PC-3 (cell line): ENCODE measurements around the gene CSK. TPM values are rescaled to one million over a fixed set of nuclear protein-coding genes. Genes with fewer than 3 reads are reported as not detected.

ENCODE experiments used
- ATAC-seq: fragments of 200-7000 bp; cut with Tn5 transposase; 2 replicates; pipeline ENCODE4 v1.9.1; 2020; ENCODE audit warnings: mild to moderate bottlenecking, moderate library complexity
- BruUV-seq: library from RNA; stranded (reverse); fragments of 400-500 nt; replicated peaks from 2 replicates; lab custom pipeline; 2021; lab: Mats Ljungman, UMichigan
- CTCF ChIA-PET: fragments of 300-600 bp; sonication (Branson Sonifier 250); formaldehyde crosslinking; loops from one replicate; lab custom pipeline; 2022; ENCODE audit warnings: antibody characterized with exemption; lab: Charles Lee
- POLR2A ChIA-PET: fragments of 300-600 bp; sonication (Branson Sonifier 250); formaldehyde crosslinking; loops from one replicate; lab custom pipeline; 2022; ENCODE audit warnings: antibody characterized with exemption; ENCODE audit not compliant: unreplicated experiment; lab: Charles Lee
- DNase-seq: peaks from one replicate; pipeline ENCODE4 v3.0.0-alpha.2; 2015
- H2AFZ ChIP-seq: fragments of 300-600 bp; sonication (generic); 2 replicates; pipeline ENCODE4 v1.6.0; 2016; ENCODE audit warnings: antibody characterized with exemption, low read length
- H3F3A ChIP-seq: fragments of 300-600 bp; sonication (generic); one replicate; pipeline ENCODE4 v1.6.0; 2017; ENCODE audit warnings: antibody characterized with exemption, low read length, control low read depth, mild to moderate bottlenecking; ENCODE audit not compliant: unreplicated experiment
- H3K27ac ChIP-seq: fragments of 300-600 bp; sonication (generic); 2 replicates; pipeline ENCODE4 v1.5.1; 2016; ENCODE audit warnings: mild to moderate bottlenecking, low read length
- H3K27me3 ChIP-seq: fragments of 300-600 bp; sonication (generic); 2 replicates; pipeline ENCODE4 v1.6.1; 2016; ENCODE audit warnings: low read length, mixed read lengths
- H3K36me3 ChIP-seq: fragments of 300-600 bp; sonication (generic); 2 replicates; pipeline ENCODE4 v1.6.1; 2016; ENCODE audit warnings: low read depth, mixed run types, low read length, mixed read lengths
- H3K4me1 ChIP-seq: fragments of 300-600 bp; sonication (generic); 2 replicates; pipeline ENCODE4 v1.5.1; 2016; ENCODE audit warnings: low read length; ENCODE audit not compliant: insufficient read depth
- H3K4me2 ChIP-seq: fragments of 300-600 bp; sonication (generic); 2 replicates; pipeline ENCODE4 v1.6.0; 2016; ENCODE audit warnings: low read length
- H3K4me3 ChIP-seq: fragments of 300-600 bp; sonication (generic); 2 replicates; pipeline ENCODE4 v1.5.1; 2016; ENCODE audit warnings: mild to moderate bottlenecking, low read length, mixed read lengths
- H3K79me2 ChIP-seq: fragments of 300-600 bp; sonication (generic); 2 replicates; pipeline ENCODE4 v1.6.1; 2017; ENCODE audit warnings: low read length, mixed read lengths
- H3K9ac ChIP-seq: fragments of 300-600 bp; sonication (generic); 2 replicates; pipeline ENCODE4 v1.6.0; 2016; ENCODE audit warnings: mild to moderate bottlenecking, low read length
- H3K9me2 ChIP-seq: fragments of 300-600 bp; sonication (generic); replicated peaks from 2 replicates; pipeline ENCODE4 v1.6.1; 2016; ENCODE audit warnings: mixed run types, low read length, mixed read lengths
- H3K9me3 ChIP-seq: fragments of 300-600 bp; sonication (generic); 2 replicates; pipeline ENCODE4 v1.6.1; 2016; ENCODE audit warnings: low read length, mixed read lengths
- H4K20me1 ChIP-seq: fragments of 300-600 bp; sonication (generic); 2 replicates; pipeline ENCODE4 v1.6.1; 2016; ENCODE audit warnings: low read length, mixed read lengths
- EZH2 ChIP-seq: fragments of 300-600 bp; sonication (generic); IDR thresholded peaks from one replicate; pipeline ENCODE4 v1.6.1; 2017; ENCODE audit warnings: antibody characterized with exemption, mild to moderate bottlenecking, low read length; ENCODE audit not compliant: unreplicated experiment
- EZH2phosphoT487 ChIP-seq: fragments of 300-600 bp; sonication (generic); IDR thresholded peaks from 2 replicates; pipeline ENCODE4 v1.6.1; 2018; ENCODE audit warnings: mild to moderate bottlenecking, antibody characterized with exemption, low read length, borderline replicate concordance
- intact Hi-C: fragments of 100-400 bp; cut with micrococcal nuclease; formaldehyde crosslinking; loops from 2 replicates; pipeline ENCODE4 v1.9.0; 2023
- total RNA-seq: library from RNA; depleted of rRNA; stranded (reverse); fragments of >200 nt; gene quantifications from 2 replicates; pipeline ENCODE4 v1.2.3, GENCODE V29; 2014
- TF ChIP-seq, protein P1 (sequence below): fragments of 300-600 bp; sonication (generic); conservative IDR thresholded peaks from 2 replicates; pipeline ENCODE4 v1.5.1; 2017; ENCODE audit warnings: antibody characterized with exemption, low read depth, mild to moderate bottlenecking, low read length

CSK gene
- total RNA-seq, 1 experiment from 2014 or later: 38.0 TPM

DNA sequence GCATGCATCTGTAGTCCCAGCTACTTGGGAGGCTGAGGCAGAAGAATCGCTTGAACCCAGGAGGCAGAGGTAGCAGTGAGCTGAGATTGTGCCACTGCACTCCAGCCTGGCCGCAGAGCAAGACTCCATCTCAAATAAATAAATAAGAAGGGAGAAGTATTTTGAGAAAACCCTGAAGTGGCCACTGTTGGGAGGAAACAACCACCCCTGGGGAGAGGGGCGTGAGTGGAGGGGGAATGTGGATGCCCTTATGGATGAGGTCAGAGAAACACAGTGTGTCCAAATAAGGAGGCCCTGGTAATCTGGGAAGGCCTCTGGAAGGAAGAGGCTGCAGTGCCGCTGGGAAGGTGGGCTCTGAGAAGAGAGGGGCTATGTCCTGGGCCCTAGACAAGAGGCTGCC lies 40.4 kb downstream of the CSK start:
- no peak overlapping the region for H2AFZ ChIP-seq
- H3K9me2 ChIP-seq: no peaks in the 10 kb centered on the region
- no peaks in the 10 kb centered on the region for H3K36me3 ChIP-seq
- ATAC-seq: no peak
- H3K27ac ChIP-seq: no peak overlapping the region
- H3K79me2 ChIP-seq: no peaks in the 10 kb centered on the region
- H3K4me3 ChIP-seq: no peak overlapping the region
- ChIA-PET CTCF (no interaction called here), POLR2A (no interaction called here)
- H3K4me1 ChIP-seq: peaks cover 18% of the 10 kb centered on the region
- DNase-seq: no peak
- no peak overlapping the region for H3K9ac ChIP-seq
- no peaks in the 10 kb centered on the region for H4K20me1 ChIP-seq
- no peaks in the 10 kb centered on the region for H3K9me3 ChIP-seq
- H3K4me2 ChIP-seq: no peak overlapping the region
- intact Hi-C loops: no loop called here
- no peaks in the 10 kb centered on the region for H3F3A ChIP-seq
- no peak for TF ChIP-seq EZH2
- TF ChIP-seq, protein P1, sequence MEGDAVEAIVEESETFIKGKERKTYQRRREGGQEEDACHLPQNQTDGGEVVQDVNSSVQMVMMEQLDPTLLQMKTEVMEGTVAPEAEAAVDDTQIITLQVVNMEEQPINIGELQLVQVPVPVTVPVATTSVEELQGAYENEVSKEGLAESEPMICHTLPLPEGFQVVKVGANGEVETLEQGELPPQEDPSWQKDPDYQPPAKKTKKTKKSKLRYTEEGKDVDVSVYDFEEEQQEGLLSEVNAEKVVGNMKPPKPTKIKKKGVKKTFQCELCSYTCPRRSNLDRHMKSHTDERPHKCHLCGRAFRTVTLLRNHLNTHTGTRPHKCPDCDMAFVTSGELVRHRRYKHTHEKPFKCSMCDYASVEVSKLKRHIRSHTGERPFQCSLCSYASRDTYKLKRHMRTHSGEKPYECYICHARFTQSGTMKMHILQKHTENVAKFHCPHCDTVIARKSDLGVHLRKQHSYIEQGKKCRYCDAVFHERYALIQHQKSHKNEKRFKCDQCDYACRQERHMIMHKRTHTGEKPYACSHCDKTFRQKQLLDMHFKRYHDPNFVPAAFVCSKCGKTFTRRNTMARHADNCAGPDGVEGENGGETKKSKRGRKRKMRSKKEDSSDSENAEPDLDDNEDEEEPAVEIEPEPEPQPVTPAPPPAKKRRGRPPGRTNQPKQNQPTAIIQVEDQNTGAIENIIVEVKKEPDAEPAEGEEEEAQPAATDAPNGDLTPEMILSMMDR: no peak
- TF ChIP-seq EZH2phosphoT487: no peak
- no peaks in the 10 kb centered on the region for H3K27me3 ChIP-seq
- BruUV-seq: no TSS peak

DNA sequence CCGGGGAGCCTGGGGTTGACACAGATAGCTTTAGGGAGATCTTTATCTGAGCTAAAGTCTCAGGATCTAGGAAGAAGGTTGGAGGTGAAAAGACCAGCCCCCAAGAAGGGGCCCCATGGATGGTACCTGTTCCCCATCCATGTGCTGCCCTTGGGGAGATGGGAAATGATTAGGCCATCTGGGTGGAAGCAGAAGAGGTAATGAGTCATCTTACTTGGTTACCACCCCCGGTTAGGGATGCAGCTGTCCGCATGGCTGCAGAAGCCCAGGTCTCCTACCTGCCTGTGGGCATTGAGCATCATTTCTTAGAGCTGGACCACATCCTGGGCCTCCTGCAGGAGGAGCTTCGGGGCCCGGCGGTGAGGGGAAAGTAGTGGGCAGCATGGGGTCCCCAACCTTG lies 41.4 kb downstream of the CSK start:
- H3K27ac ChIP-seq: no peak overlapping the region
- CTCF ChIA-PET: no interaction called here
- ATAC-seq (no peak), DNase-seq (peak; percentile 11)
- no peaks in the 10 kb centered on the region for H3K79me2 ChIP-seq
- no peak overlapping the region for H3K9ac ChIP-seq
- no peak overlapping the region for H3K4me2 ChIP-seq
- intact Hi-C loops: no loop called here
- POLR2A ChIA-PET: no interaction called here
- H3K9me3 ChIP-seq: no peaks in the 10 kb centered on the region
- H3K36me3 ChIP-seq: no peaks in the 10 kb centered on the region
- no TSS peak for BruUV-seq
- H3K4me1 ChIP-seq: peaks cover 12% of the 10 kb centered on the region
- H3K9me2 ChIP-seq: no peaks in the 10 kb centered on the region
- H3K27me3 ChIP-seq: no peaks in the 10 kb centered on the region
- H4K20me1 ChIP-seq: no peaks in the 10 kb centered on the region
- TF ChIP-seq EZH2 (no peak), EZH2phosphoT487 (no peak)
- TF ChIP-seq, protein P1: no peak
- H2AFZ ChIP-seq: no peak overlapping the region
- H3K4me3 ChIP-seq: no peak overlapping the region
- no peaks in the 10 kb centered on the region for H3F3A ChIP-seq

DNA sequence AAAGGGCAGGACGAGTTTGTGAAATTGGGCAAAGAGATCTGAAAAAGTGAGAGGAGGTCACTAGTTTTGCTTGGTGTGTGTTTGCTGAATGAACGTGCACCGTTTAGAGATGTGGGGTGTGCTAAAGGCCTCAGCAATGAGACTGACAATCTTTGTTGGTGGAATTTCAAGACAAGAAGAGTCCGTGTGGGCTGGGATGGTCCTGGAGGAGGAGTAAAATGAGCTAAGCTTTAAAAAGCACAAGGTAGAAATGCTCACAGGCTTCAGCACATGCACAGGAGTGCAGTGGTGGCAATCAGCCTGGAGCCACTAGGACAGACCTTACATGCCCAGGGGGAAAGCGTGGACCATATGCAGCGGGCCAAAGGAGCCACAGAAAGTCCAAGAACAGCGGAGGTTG lies 43.1 kb downstream of the CSK start:
- ChIA-PET POLR2A (no interaction called here), CTCF (no interaction called here)
- Histone ChIP-seq H3F3A (no peaks in the 10 kb centered on the region), H3K9me2 (no peaks in the 10 kb centered on the region), H3K4me3 (no peak overlapping the region), H2AFZ (no peak overlapping the region), H3K4me2 (no peak overlapping the region), H3K36me3 (no peaks in the 10 kb centered on the region), H3K4me1 (peaks cover 20% of the 10 kb centered on the region), H3K9me3 (no peaks in the 10 kb centered on the region), H3K79me2 (no peaks in the 10 kb centered on the region), H3K27me3 (no peaks in the 10 kb centered on the region), H3K9ac (no peak overlapping the region), H4K20me1 (no peaks in the 10 kb centered on the region), H3K27ac (no peak overlapping the region)
- TF ChIP-seq EZH2phosphoT487 (no peak), EZH2 (no peak)
- TF ChIP-seq, protein P1: no peak
- DNase-seq: no peak
- no peak for ATAC-seq
- intact Hi-C loops: no loop called here
- BruUV-seq: no TSS peak
